Small intestine (tissue), 7 donors: ENCODE results near the gene KDM3A. TPM values are rescaled to one million over a fixed set of nuclear protein-coding genes. Genes with fewer than 3 reads are reported as not detected.

Source experiments
- DNase-seq, 2 donors: peaks; one replicate each; pipeline versions ENCODE4 v3.0.0 to v3.0.0-alpha.2; 2013
- FAIRE-seq: peaks from 2 replicates; lab custom pipeline; 2012; peaks lifted over from hg19 to GRCh38; lab: Jason Lieb, UNC
- H3K27ac ChIP-seq, 3 donors: one replicate each; pipeline ENCODE4 v1.5.1; 2013; ENCODE audit warnings: low read length in 2 of 3, mild to moderate bottlenecking in 2 of 3, control low read depth in 1 of 3, inconsistent platforms in 1 of 3, low read depth in 1 of 3, moderate library complexity in 1 of 3
- H3K27me3 ChIP-seq, 3 donors: one replicate each; pipeline ENCODE4 v1.6.1; 2013; ENCODE audit warnings: low read length in 3 of 3, inconsistent platforms in 1 of 3; ENCODE audit not compliant: control insufficient read depth in 3 of 3, insufficient read depth in 3 of 3
- H3K36me3 ChIP-seq, 3 donors: one replicate each; pipeline ENCODE4 v1.6.1; 2013; ENCODE audit warnings: low read length in 3 of 3, inconsistent platforms in 1 of 3, low read depth in 1 of 3, mild to moderate bottlenecking in 1 of 3, moderate library complexity in 1 of 3; ENCODE audit not compliant: control insufficient read depth in 3 of 3, insufficient read depth in 2 of 3
- H3K4me1 ChIP-seq, 3 donors: one replicate each; pipeline ENCODE4 v1.6.1; 2013; ENCODE audit warnings: low read length in 2 of 3, inconsistent platforms in 1 of 3, low read depth in 1 of 3, mild to moderate bottlenecking in 1 of 3, moderate library complexity in 1 of 3; ENCODE audit not compliant: control insufficient read depth in 3 of 3, insufficient read depth in 2 of 3
- H3K4me3 ChIP-seq, 3 donors: one replicate each; pipeline ENCODE4 v1.5.1; 2013; ENCODE audit warnings: low read length in 3 of 3, control low read depth in 1 of 3, inconsistent platforms in 1 of 3, low read depth in 1 of 3, mild to moderate bottlenecking in 1 of 3, moderate library complexity in 1 of 3
- H3K9me3 ChIP-seq, 2 donors: one replicate each; pipeline ENCODE4 v1.6.1; 2013; ENCODE audit warnings: low read depth in 1 of 2, low read length in 1 of 2; ENCODE audit not compliant: control insufficient read depth in 2 of 2, insufficient read depth in 1 of 2
- WGBS, 3 donors: extraction: QIAGEN DNeasy Blood & Tissue Kit; methylation state at CpG; one replicate each; pipeline ENCODE4 v1.1.7; 2013; 5-methylcytosine and 5-hydroxymethylcytosine counted together
- polyA plus RNA-seq, 4 donors: library from polyadenylated mRNA; stranded (reverse) in 3 of 4; unstranded in 1 of 4; fragments of 200-250 nt in 3 of 4; fragments of 120-200 nt in 1 of 4; gene quantifications; one replicate each; pipeline versions ENCODE4 v1.2.1 to v1.2.3, GENCODE V29; 2013
- donor health status: healthy with polysubstance abuse.
- donor health status: control.
- donor health status: control.
- donor health status: Bipolar disorder and iron deficiency.
- donor health status: healthy.

The KDM3A gene
- polyA plus RNA-seq, 4 donors = 13.5 to 51.2 (median 35.7) TPM

GRCh38 chr2:86426271-86426670 lies 14.9 kb upstream of the KDM3A start:
- no peak for FAIRE-seq
- Histone ChIP-seq H3K4me3 (no peak overlapping the region), H3K9me3 (peaks cover 0 to 8% of the 10 kb centered on the region in 2 donors), H3K27me3 (peaks cover 0 to 2% (median 0%) of the 10 kb centered on the region in 3 donors), H3K27ac (no peak overlapping the region), H3K36me3 (peaks cover 0 to 3% (median 0%) of the 10 kb centered on the region in 3 donors), H3K4me1 (peaks cover 0 to 20% (median 5%) of the 10 kb centered on the region in 3 donors)
- WGBS, 3 donors = 19 to 65% (median 34%) methylated on average over 4 of the region's 4 CpGs
- DNase-seq = no peak

GRCh38 chr2:86429335-86429734 lies 11.8 kb upstream of the KDM3A start:
- Histone ChIP-seq H3K4me1 (peaks cover 0 to 17% (median 5%) of the 10 kb centered on the region in 3 donors), H3K36me3 (peaks cover 0 to 3% (median 0%) of the 10 kb centered on the region in 3 donors), H3K4me3 (no peak overlapping the region), H3K27ac (no peak overlapping the region), H3K9me3 (peaks cover 0 to 8% of the 10 kb centered on the region in 2 donors), H3K27me3 (no peaks in the 10 kb centered on the region)
- DNase-seq = no peak
- FAIRE-seq = no peak
- 53 to 65% (median 54%) methylated on average over 1 of the region's 1 CpG for WGBS, 3 donors

DNA sequence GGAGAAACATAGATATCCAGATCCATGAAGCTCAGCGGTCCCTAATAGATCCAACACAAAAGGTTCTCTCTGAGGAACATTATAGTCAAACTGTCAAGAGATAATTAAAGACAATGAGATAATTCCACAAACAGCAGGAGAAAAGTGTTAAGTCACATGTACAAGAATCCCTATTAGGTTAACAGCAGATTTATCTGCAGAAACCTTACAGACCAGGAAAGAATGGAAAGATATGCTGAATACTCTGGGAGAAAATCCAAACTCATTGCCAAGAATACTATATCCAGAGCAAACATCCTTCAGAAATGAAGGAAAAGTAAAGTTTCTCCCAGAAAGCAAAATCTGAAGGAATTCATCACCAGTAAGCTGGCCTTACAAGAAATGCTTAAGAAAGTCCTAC lies 10.8 kb upstream of the KDM3A start:
- WGBS, 3 donors = 94 to 100% (median 98%) methylated on average over 1 of the region's 1 CpG
- no peak for DNase-seq
- Histone ChIP-seq H3K36me3 (peaks cover 0 to 3% (median 0%) of the 10 kb centered on the region in 3 donors), H3K4me3 (no peak overlapping the region), H3K9me3 (peaks cover 0 to 8% of the 10 kb centered on the region in 2 donors), H3K4me1 (peaks cover 0 to 15% (median 5%) of the 10 kb centered on the region in 3 donors), H3K27ac (no peak overlapping the region), H3K27me3 (no peaks in the 10 kb centered on the region)
- FAIRE-seq = no peak

DNA sequence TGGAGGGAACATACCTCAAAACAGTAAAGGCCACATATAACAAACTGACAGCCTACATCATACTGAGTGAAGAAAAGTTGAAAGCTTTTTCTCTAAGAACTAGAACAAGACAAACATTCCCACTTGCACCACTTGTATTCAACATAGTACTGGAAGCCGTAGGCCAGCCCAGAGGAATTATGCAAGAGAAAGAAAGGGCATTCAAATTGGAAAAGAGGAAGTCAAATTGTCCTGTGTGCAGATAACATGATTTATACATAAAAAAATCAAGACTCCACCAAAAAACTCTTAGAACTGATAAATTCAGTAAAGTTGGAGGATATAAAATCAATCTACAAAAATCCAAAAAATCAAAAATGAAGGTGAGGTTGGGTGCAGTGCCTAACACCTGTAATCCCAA lies 8.0 kb upstream of the KDM3A start:
- FAIRE-seq (no peak), DNase-seq (no peak)
- WGBS, 3 donors = 66 to 94% (median 91%) methylated on average over 1 of the region's 1 CpG

GRCh38 chr2:86434290-86434689 lies 6.9 kb upstream of the KDM3A start:
- H3K27ac ChIP-seq = no peak overlapping the region
- H3K27me3 ChIP-seq = no peaks in the 10 kb centered on the region
- H3K4me1 ChIP-seq = no peaks in the 10 kb centered on the region
- peaks cover 0 to 8% of the 10 kb centered on the region in 2 donors for H3K9me3 ChIP-seq
- no peak overlapping the region for H3K4me3 ChIP-seq
- DNase-seq (no peak), FAIRE-seq (no peak)
- peaks cover 0 to under 1% (median 0%) of the 10 kb centered on the region in 3 donors for H3K36me3 ChIP-seq

More for the DNA sequence above, 8.0 kb upstream of the KDM3A start:
- H3K9me3 ChIP-seq = peaks cover 0 to 14% of the 10 kb centered on the region in 2 donors
- no peaks in the 10 kb centered on the region for H3K4me1 ChIP-seq
- H3K27ac ChIP-seq = no peak overlapping the region
- H3K36me3 ChIP-seq = peaks cover 0 to 3% (median 0%) of the 10 kb centered on the region in 3 donors
- H3K27me3 ChIP-seq = no peaks in the 10 kb centered on the region
- no peak overlapping the region for H3K4me3 ChIP-seq

DNA sequence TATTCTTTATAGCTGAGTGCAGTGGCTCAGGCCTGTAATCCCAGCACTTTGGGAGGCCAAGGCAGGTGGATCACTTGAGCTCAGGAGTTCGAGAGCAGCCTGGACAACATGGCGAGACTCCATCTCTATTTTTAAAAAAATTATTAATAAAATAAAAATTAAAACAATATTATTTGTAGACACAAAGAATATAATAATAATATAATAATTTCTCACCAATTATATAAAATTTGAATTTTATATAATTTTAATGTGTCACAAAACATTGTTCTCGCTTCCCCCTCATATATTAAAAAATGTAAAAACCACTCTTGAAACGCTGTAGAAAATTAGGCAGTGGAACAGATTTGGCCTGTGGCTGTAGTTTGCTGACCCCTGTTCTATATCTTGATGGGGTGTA lies 5.6 kb upstream of the KDM3A start:
- Histone ChIP-seq H3K27me3 (no peaks in the 10 kb centered on the region), H3K36me3 (no peaks in the 10 kb centered on the region), H3K4me1 (no peaks in the 10 kb centered on the region), H3K4me3 (no peak overlapping the region), H3K9me3 (peaks cover 0 to 5% of the 10 kb centered on the region in 2 donors), H3K27ac (no peak overlapping the region)
- FAIRE-seq = no peak
- DNase-seq = no peak
- WGBS, 3 donors = 93 to 96% (median 95%) methylated on average over 4 of the region's 4 CpGs

- no peaks in the 10 kb centered on the region for H3K27me3 ChIP-seq
- no peak overlapping the region for H3K27ac ChIP-seq
Measured at GRCh38 chr2:86436328-86436727, 4.8 kb upstream of the KDM3A start.

DNA sequence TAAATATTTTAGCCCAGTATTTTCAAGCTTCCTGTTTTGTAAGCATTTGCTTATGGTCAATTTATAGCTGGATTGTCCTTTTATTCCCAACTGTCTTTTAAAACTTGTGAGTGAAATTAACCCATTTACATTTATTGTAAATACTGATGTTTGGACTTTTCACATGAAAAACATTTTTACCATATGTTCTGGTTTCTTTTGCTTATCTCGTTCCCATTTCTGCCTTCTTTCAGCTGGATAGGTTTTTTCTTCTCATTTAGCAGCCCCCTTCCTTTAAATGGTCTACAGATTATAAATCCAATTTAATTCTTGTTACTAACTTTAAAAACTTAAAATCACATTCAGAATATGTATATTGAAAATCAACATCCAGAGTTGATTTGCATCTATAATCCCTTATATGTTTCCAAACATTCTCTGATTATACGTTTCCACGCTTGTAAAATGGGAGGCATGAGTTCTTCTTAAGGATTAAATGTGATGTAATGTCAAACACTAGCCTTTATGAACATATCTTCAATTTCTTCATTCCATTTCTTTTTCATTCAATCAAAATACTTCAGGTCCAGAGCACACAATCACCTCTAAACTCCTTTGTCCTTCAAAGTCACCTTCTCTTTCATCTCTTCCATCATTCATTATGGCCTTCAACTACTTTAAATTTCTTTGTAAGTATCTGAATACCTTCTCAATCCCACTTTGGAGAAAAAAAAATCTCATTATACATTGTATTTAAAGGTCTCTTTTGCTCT lies 1.1 kb upstream of the KDM3A start:
- Histone ChIP-seq H3K9me3 (peaks cover 0 to 5% of the 10 kb centered on the region in 2 donors), H3K27me3 (no peaks in the 10 kb centered on the region), H3K36me3 (peaks cover 0 to 2% (median 0%) of the 10 kb centered on the region in 3 donors), H3K27ac (peak overlapping the region in 2 of 3 donors; percentile 92 to 96), H3K4me1 (peaks cover 0 to 14% (median 10%) of the 10 kb centered on the region in 3 donors), H3K4me3 (no peak overlapping the region)
- no peak for DNase-seq
- no peak for FAIRE-seq
- WGBS, 3 donors = 91 to 93% (median 93%) methylated on average over 3 of the region's 3 CpGs

More at GRCh38 chr2:86436328-86436727, 4.8 kb upstream of the KDM3A start:
- peaks cover 0 to 5% of the 10 kb centered on the region in 2 donors for H3K9me3 ChIP-seq
- no peaks in the 10 kb centered on the region for H3K36me3 ChIP-seq
- DNase-seq (no peak), FAIRE-seq (no peak)
- H3K4me3 ChIP-seq = no peak overlapping the region
- no peaks in the 10 kb centered on the region for H3K4me1 ChIP-seq
